BLaER1 (cell line): ENCODE results near the gene TARS3.

Source experiments
- H3K27ac ChIP-seq: shearing (Covaris generic); formaldehyde crosslinking; 2 replicates; pipeline ENCODE4 v1.8.1; 2022
- H3K27me3 ChIP-seq: shearing (Covaris generic); formaldehyde crosslinking; 2 replicates; pipeline ENCODE4 v1.8.1; 2022
- H3K36me3 ChIP-seq: shearing (Covaris generic); formaldehyde crosslinking; 2 replicates; pipeline ENCODE4 v1.8.1; 2022
- H3K4me1 ChIP-seq: shearing (Covaris generic); formaldehyde crosslinking; 2 replicates; pipeline ENCODE4 v1.8.1; 2022
- H3K4me2 ChIP-seq: shearing (Covaris generic); formaldehyde crosslinking; 2 replicates; pipeline ENCODE4 v1.8.1; 2022
- H3K4me3 ChIP-seq: shearing (Covaris generic); formaldehyde crosslinking; 2 replicates; pipeline ENCODE4 v1.8.1; 2022
- H3K9ac ChIP-seq: shearing (Covaris generic); formaldehyde crosslinking; 2 replicates; pipeline ENCODE4 v1.8.1; 2022
- H3K9me3 ChIP-seq: shearing (Covaris generic); formaldehyde crosslinking; 2 replicates; pipeline ENCODE4 v1.8.1; 2022
- H4K20me1 ChIP-seq: shearing (Covaris generic); formaldehyde crosslinking; 2 replicates; pipeline ENCODE4 v1.8.1; 2022
- Cebpa-rat ChIP-seq: shearing (Covaris generic); IDR thresholded peaks from 2 replicates; pipeline ENCODE4 v1.8.1; 2022

Gene TARS3

DNA sequence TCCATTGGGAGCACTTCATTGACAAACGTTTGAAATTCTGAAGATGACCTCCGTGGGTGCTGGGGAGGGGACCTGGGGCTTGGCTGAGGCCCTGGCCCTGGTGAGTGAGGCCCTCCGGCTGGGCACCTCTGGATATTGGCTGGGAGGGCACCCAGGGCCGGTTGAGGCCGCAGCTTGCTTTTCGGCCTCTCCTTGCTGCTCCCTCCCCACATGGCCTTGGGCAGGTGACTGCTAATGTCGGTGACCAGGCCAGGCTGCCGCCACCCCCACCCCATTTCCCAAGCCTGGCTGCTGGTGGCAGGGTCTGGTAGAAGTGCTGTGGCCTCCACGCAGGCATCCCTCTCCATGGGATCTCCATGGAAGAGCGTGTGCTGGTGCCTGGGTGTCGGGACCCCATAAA lies 111.6 kb downstream of the TARS3 start:
- Histone ChIP-seq H3K4me1 (peaks cover 68% of the 10 kb centered on the region), H3K27me3 (no peaks in the 10 kb centered on the region), H3K9ac (no peak overlapping the region), H4K20me1 (peaks cover 6% of the 10 kb centered on the region; the same call in 1 of the 2 replicates), H3K9me3 (no peaks in the 10 kb centered on the region), H3K4me3 (0 out of 2 replicates have a peak overlapping the region, but pooled peaks have one; percentile 25), H3K4me2 (peak overlapping the region; percentile 93), H3K27ac (peak overlapping the region; percentile 6; the same call in 1 of the 2 replicates), H3K36me3 (no peaks in the 10 kb centered on the region)
- no peak for TF ChIP-seq Cebpa-rat

DNA sequence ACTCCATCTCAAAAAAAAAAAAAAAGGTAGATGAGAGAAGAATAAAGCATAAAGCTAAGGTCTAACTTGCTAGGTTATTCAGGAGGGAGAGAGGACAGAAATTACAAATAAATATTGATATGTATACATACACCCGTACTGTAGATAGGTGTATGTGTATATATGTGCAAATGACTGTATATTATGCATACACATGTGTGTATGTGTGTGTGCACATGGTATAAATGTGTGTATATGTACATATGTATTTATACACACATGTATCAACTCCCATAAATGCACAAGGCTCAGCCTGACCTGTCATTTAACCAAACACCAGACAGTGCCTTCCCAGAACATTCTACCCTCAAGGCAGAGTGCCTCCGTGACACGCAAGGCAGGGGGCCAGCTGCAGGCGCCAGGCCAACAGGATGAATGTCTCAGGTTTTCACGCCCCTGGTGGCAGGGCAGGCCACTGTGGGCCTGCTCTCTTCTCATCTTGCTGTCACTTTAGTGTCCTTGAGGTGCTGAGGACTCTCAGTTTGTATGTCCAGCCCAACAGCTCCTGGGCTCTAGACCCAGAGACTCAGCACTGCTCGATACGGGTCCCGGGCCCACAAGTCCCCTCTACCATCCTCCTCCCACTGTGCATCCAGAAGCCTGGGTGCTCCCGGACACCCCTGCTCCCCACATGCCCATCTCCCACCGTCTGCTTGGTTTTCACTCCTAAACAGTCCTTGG lies 112.5 kb downstream of the TARS3 start:
- H3K9me3 ChIP-seq = no peaks in the 10 kb centered on the region
- H3K27ac ChIP-seq = no peak overlapping the region
- no peaks in the 10 kb centered on the region for H3K27me3 ChIP-seq
- H3K9ac ChIP-seq = no peak overlapping the region
- H3K4me2 ChIP-seq = peak overlapping the region; percentile 93
- H3K36me3 ChIP-seq = no peaks in the 10 kb centered on the region
- TF ChIP-seq Cebpa-rat = no peak
- no peak overlapping the region for H3K4me3 ChIP-seq
- 0 out of 2 replicates have a peak, but pooled peaks cover 5% of the 10 kb centered on the region for H4K20me1 ChIP-seq
- H3K4me1 ChIP-seq = peaks cover 59% of the 10 kb centered on the region

DNA sequence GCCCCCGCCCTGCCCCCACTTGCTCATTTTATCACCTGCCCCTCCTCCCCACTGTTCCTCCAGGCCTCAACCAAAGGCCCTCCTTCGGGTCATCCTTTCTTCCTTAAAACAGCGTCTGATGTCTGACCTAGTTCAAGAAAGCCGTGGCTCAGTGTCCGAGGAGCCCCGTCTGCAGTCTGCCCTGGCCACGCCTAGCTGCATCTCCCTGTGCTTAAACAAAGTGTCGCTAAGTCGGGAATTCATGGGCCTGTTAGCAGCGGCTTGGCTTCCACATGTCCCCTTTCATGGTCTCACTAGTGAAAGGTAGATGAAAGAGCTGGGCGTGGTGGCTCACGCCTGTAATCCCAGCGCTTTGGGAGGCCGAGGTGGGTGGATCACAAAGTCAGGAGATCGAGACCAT lies 113.3 kb downstream of the TARS3 start:
- Histone ChIP-seq H3K36me3 (no peaks in the 10 kb centered on the region), H3K4me3 (no peak overlapping the region), H3K9ac (no peak overlapping the region), H3K27ac (no peak overlapping the region), H3K27me3 (no peaks in the 10 kb centered on the region), H3K4me2 (no peak overlapping the region), H3K9me3 (no peaks in the 10 kb centered on the region), H4K20me1 (0 out of 2 replicates have a peak, but pooled peaks cover 5% of the 10 kb centered on the region), H3K4me1 (peaks cover 52% of the 10 kb centered on the region)
- no peak for TF ChIP-seq Cebpa-rat

DNA sequence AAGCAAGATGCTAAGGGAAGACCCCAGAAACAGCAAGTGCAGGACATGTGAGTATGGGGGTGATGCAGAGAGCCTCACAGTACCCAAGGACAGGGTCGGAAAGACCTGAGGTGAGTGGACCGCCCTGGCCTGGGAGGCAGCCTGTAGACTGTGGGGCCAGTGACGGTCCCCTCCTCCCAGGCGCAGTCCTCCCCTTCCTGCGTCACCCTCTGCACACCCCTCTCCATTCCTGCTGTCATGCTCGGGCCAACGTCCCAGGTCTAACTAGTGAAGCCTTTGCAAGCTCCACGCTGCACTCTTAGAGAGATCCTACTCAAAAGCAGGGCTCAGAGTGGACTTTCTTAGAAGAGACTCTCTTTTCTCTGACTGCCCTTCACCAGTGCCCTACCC lies 113.7 kb downstream of the TARS3 start:
- no peak overlapping the region for H3K9ac ChIP-seq
- no peaks in the 10 kb centered on the region for H3K9me3 ChIP-seq
- no peak overlapping the region for H3K27ac ChIP-seq
- H3K4me2 ChIP-seq = no peak overlapping the region
- H3K36me3 ChIP-seq = no peaks in the 10 kb centered on the region
- TF ChIP-seq Cebpa-rat = no peak
- no peaks in the 10 kb centered on the region for H3K27me3 ChIP-seq
- H3K4me3 ChIP-seq = no peak overlapping the region
- 0 out of 2 replicates have a peak, but pooled peaks cover 5% of the 10 kb centered on the region for H4K20me1 ChIP-seq
- H3K4me1 ChIP-seq = peaks cover 48% of the 10 kb centered on the region

DNA sequence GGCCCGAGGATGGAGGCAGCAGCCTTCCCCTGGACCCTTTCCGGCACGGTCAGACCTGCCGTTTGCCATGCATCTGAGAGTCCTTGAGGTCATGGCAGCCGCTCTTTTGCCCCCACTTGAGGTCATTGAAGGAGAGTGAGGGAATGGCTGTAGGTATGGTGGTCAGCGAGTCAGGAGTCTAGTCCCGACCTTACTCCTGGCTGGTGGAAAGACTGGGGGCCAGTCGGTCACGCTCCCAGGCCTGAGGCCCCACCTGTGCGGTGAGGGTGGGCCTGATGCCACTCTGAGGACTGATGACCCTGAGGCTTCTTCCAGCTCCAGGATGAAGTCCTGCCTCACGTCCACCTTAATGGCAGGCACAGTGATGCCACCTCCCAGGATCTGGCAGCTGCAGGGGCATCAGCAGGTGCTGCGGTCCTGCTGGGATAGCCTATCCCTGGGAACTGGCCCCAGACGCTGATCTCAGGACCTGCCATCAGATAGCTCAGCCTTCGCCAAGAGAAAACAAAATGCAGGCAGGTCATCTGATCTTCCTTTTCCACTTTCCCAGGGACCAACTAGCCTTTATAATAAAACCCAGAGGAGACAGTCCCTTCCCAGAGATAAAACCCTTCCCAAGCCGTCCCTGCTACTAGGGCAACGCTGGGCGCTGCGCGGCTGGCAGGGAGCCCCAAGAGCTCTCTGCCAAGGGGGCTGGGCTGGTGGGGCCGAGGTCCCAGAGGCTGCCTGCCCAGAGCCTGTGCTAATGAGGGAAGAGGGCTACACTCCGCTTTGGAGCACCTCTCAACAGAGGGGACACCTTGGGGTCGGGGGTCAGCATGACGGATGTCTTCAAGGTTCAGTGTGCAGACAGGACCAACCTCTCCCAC lies 114.3 kb downstream of the TARS3 start:
- Histone ChIP-seq H3K9me3 (peaks cover 1% of the 10 kb centered on the region; the same call in 1 of the 2 replicates), H3K4me1 (peaks cover 41% of the 10 kb centered on the region), H3K4me3 (no peak overlapping the region), H3K27ac (no peak overlapping the region), H3K36me3 (no peaks in the 10 kb centered on the region), H4K20me1 (0 out of 2 replicates have a peak, but pooled peaks cover 5% of the 10 kb centered on the region), H3K9ac (no peak overlapping the region), H3K4me2 (no peak overlapping the region), H3K27me3 (no peaks in the 10 kb centered on the region)
- TF ChIP-seq Cebpa-rat = no peak

DNA sequence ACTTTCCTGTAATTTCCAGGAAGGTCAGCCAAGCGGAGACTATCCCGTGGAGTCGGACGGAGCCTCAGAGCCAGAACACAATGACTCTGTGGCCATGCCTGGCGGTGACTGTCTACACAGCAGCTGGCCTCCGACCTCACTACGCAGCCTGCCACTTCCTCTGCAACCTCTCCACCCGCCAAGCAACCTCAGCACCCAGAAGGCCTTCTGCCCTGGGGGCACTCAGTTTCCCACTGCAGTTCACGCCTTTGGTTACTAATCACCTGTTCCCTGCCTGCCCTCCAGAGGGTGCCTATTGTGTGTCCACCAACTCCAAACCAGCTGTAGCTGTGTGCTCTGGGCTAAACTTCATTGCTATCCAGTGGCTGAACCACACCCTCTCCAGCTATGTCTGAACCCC lies 116.1 kb downstream of the TARS3 start:
- peaks cover 7% of the 10 kb centered on the region; the same call in 1 of the 2 replicates for H3K9me3 ChIP-seq
- 0 out of 2 replicates have a peak, but pooled peaks cover 5% of the 10 kb centered on the region for H4K20me1 ChIP-seq
- H3K4me1 ChIP-seq = peaks cover 23% of the 10 kb centered on the region
- no peak overlapping the region for H3K4me2 ChIP-seq
- H3K36me3 ChIP-seq = no peaks in the 10 kb centered on the region
- no peak overlapping the region for H3K4me3 ChIP-seq
- H3K27me3 ChIP-seq = no peaks in the 10 kb centered on the region
- no peak overlapping the region for H3K9ac ChIP-seq
- no peak for TF ChIP-seq Cebpa-rat
- no peak overlapping the region for H3K27ac ChIP-seq

DNA sequence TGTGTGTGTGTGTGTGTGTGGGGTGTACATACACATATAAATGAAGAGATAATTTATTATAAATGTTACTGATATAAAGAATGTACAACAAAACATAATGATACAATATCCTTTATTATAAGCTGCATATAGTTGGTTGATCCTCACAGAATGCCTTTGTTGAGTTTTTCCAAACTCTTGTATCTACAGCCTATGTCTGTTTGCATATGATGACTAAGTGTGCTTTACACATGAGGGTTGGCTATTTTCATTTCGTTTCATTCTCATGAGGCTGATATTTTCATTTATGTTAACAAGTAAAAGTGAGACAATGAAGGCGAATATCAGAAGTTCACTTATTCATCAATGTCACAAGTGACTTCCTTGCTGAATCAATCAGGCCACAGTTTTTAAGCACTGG lies 117.2 kb downstream of the TARS3 start:
- no peaks in the 10 kb centered on the region for H3K27me3 ChIP-seq
- TF ChIP-seq Cebpa-rat = no peak
- H3K27ac ChIP-seq = no peak overlapping the region
- no peaks in the 10 kb centered on the region for H3K36me3 ChIP-seq
- no peak overlapping the region for H3K4me3 ChIP-seq
- H3K4me2 ChIP-seq = no peak overlapping the region
- H3K4me1 ChIP-seq = peaks cover 13% of the 10 kb centered on the region
- peaks cover 7% of the 10 kb centered on the region; the same call in 1 of the 2 replicates for H3K9me3 ChIP-seq
- no peaks in the 10 kb centered on the region for H4K20me1 ChIP-seq
- H3K9ac ChIP-seq = no peak overlapping the region

DNA sequence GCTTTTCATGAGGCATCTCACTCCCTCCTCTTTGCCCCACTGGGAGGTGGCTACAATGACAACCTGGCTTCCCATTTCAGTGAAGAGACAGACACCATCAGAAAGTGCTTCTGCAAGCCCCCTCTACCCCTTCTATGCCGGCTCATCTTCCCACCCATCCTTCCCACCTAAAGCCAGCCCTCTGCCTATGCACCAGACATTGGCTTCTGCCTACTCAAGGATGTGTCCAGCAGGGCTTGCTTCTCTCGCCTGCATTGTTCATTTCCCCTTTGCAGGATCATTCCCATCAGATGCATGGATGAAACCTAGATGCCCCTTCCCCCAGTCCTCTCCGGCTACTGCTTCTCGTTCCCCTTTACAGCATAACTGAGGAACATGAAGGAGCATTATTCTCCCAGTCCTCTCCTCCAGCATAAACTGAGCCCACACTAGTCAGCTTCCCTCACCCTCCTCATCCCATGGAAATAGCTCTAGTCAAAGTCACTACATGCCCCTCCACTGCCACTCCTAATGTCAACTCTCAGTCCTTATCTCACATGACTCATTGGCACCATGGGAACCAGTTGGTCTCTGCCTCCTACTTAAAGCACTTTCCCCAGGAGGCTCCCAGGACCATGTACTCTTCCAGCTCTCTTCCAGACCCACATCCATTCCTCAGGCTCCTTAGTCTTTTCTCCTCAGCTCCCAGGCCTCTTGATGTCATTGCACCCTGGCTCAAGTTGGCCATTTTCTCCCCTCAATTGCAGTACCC lies 120.0 kb downstream of the TARS3 start:
- Histone ChIP-seq H3K4me1 (peaks cover 7% of the 10 kb centered on the region; the same call in 1 of the 2 replicates), H3K36me3 (no peaks in the 10 kb centered on the region), H3K4me3 (no peak overlapping the region), H3K9me3 (peaks cover 7% of the 10 kb centered on the region; the same call in 1 of the 2 replicates), H4K20me1 (no peaks in the 10 kb centered on the region), H3K4me2 (no peak overlapping the region), H3K9ac (no peak overlapping the region), H3K27me3 (no peaks in the 10 kb centered on the region), H3K27ac (no peak overlapping the region)
- TF ChIP-seq Cebpa-rat = no peak
